ENCODE measurements around the gene ACOD1.
"Not testable (repeated sequence)": the region's sequence is repeated elsewhere in the genome, so short reads cannot be mapped to it uniquely, and the experiment has no call there.

The ACOD1 gene

GRCh38 chr13:76955193-76955592 is 6.9 kb downstream of the ACOD1 start:
- DNase-seq: no peak

GRCh38 chr13:76955661-76956060 is 7.3 kb downstream of the ACOD1 start:
- DNase-seq: no peak

- no peak for DNase-seq
Observed at GRCh38 chr13:76958841-76959432, 10.6 kb downstream of the ACOD1 start.

- DNase-seq: not testable (repeated sequence)
Observed at GRCh38 chr13:76959734-76960133, 11.4 kb downstream of the ACOD1 start.

GRCh38 chr13:76965759-76966421 is 17.6 kb downstream of the ACOD1 start:
- DNase-seq: no peak

- no peak for DNase-seq
Observed at GRCh38 chr13:76967031-76967430, 18.7 kb downstream of the ACOD1 start.

- no peak for DNase-seq
Observed at GRCh38 chr13:76968041-76968440, 19.7 kb downstream of the ACOD1 start.

- DNase-seq: no peak
Observed at GRCh38 chr13:76969488-76970365, 21.4 kb downstream of the ACOD1 start.

GRCh38 chr13:76971215-76971614 is 22.9 kb downstream of the ACOD1 start:
- no peak for DNase-seq

- DNase-seq: no peak
Observed at GRCh38 chr13:76971851-76972829, 23.8 kb downstream of the ACOD1 start.

GRCh38 chr13:76973920-76974617 is 25.8 kb downstream of the ACOD1 start:
- DNase-seq: no peak

- no peak for DNase-seq
Observed at GRCh38 chr13:76974618-76974975, 26.3 kb downstream of the ACOD1 start.

GRCh38 chr13:76975863-76976262 is 27.6 kb downstream of the ACOD1 start:
- no peak for DNase-seq

GRCh38 chr13:76976490-76976889 is 28.2 kb downstream of the ACOD1 start:
- DNase-seq: no peak

- no peak for DNase-seq
Observed at GRCh38 chr13:76976929-76977328, 28.6 kb downstream of the ACOD1 start.

- DNase-seq: peak; percentile 47
Observed at GRCh38 chr13:76980075-76980718, 31.9 kb downstream of the ACOD1 start.

GRCh38 chr13:76982061-76982460 is 33.8 kb downstream of the ACOD1 start:
- no peak for DNase-seq

- DNase-seq: no peak
Observed at GRCh38 chr13:76983676-76984075, 35.4 kb downstream of the ACOD1 start.

- no peak for DNase-seq
Observed at GRCh38 chr13:76991432-76991795, 43.1 kb downstream of the ACOD1 start.

- DNase-seq: peak; percentile 67
Observed at GRCh38 chr13:76991796-76992547, 43.7 kb downstream of the ACOD1 start, which contains the start of gene CLN5. CLN5 (plus strand) TSS chr13:76992081; CDS start chr13:76992099, 18 bp downstream.

GRCh38 chr13:76992548-76993001 is 44.3 kb downstream of the ACOD1 start:
- DNase-seq: no peak
